ENCODE results near the gene CNIH4.
"Not testable (repeated sequence)": the region's sequence is repeated elsewhere in the genome, so short reads cannot be mapped to it uniquely, and the experiment has no call there.

CNIH4 gene

DNA sequence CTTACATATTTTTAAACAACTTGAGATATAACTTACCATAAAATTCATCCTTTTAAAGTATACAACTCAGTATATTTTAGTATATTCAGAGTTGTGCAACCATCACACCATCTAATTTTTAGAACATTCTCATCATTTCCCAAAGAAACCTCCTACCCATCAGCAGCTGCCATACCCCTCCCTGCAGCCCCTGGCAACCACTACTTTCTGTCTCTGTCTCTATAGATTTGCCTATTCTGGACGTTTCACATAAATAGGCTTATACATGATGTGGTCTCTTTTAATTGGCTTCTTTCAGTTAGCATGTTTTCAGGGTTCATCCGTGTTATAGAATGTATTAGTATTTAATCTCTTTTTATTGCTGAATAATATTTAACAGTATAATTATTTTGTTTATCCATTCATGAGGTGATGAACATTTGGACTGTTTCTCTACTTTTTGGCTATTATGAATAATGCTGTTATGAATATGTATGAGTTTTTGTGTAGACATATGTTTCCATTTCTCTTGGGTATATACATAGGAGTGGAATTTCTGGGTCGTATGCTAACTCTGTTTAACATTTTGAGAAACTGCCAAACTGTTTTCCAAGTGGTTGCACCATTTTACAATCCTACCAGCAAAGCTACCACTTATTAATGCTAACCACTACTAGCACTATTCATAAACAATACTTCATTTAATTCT, 48.4 kb downstream of the CNIH4 start:
- DNase-seq: no peak

DNA sequence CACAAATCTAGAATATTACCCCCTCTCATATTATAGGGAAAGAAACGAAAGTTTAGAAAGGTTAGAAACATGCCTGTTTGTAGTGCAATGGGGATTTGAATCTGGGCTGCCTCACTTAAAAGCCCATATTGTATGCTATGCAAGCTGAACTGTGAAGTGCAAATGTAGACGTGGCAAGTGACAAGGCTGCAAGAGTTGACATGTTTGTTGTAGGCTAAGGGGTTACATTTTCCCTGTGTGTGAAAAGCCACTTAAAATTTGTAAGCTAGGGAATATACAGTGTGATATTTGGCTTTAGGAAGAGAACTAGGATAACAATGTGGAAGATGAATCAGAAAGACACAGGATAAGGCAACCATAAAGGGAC, 48.9 kb downstream of the CNIH4 start:
- no peak for DNase-seq

- no peak for DNase-seq
Measured at GRCh38 chr1:224406216-224406615, 49.5 kb downstream of the CNIH4 start.

DNA sequence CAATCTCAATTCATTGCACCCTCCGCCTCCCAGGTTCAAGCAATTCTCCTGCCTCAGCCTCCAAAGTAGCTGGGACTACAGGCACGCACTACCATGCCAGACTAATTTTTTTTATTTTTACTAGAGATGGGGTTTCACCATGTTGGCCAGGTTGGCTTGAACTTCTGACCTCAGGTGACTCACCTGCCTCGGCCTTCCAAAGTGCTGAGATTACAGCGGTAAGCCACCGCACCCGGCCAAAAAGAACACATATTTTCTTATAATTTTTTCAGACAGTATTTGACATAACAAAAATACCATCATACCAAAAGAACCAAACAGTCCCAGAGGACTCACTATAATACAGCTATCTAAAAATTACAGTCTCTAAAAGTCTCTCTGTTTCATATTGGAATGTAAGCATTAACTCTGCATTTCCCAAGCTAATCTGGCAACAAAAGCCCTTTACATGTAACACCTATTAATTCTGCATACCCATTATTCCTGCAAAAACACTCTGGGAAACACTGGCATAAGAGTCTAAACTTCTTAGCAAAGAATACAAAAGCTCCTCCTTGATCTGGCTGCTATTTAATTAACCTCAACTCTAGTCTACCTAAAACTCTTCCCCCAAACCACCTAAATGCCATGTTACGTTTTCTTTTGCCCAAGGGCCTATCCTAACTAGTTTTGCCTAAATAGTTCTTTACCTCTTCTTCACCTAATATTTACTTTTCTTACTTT, 51.1 kb downstream of the CNIH4 start:
- DNase-seq: no peak

DNA sequence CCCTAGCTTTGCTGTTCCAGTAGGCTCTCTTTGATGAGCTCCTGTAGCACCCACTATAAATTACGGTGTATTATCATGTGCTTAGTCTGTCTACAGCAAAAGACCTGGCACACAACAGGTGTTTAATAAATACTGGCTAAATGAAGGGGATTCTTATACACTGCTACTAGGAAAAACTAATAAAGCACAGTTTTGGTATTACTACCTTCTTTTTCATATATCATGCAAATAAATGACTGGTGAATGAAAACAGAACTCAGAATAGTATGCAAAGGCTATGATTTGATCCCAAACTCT, 51.6 kb downstream of the CNIH4 start:
- no peak for DNase-seq

- no peak for DNase-seq
Measured at GRCh38 chr1:224411766-224412165, 55.1 kb downstream of the CNIH4 start.

- no peak for DNase-seq
Measured at GRCh38 chr1:224420106-224420505, 63.4 kb downstream of the CNIH4 start.

- no peak for DNase-seq
Measured at GRCh38 chr1:224425279-224425884, 68.7 kb downstream of the CNIH4 start.

DNA sequence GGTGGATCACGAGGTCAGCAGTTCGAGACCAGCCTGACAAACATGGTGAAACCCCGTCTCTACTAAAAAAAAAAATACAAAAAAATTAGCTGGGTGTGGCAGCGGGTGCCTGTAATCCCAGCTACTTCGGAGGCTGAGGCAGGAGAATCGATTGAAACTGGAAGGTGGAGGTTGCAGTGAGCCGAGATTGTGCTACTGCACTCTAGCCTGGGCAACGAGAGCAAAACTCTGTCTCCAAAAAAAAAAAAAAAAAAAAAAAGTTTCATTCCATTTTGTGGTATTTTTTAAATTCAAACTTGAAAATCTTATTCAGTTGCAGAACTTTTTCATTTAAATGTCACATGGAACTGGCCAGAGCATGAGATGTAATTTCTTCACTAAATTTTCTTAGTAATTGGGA, 70.2 kb downstream of the CNIH4 start:
- DNase-seq: not testable (repeated sequence)

GRCh38 chr1:224427346-224427745, 70.7 kb downstream of the CNIH4 start:
- DNase-seq: no peak

- DNase-seq: not testable (repeated sequence)
Measured at GRCh38 chr1:224428713-224429112, 72.0 kb downstream of the CNIH4 start.

All from activated T-cell treated with anti-CD3 and anti-CD28 coated beads for 4 hours (primary cell).